Limb (tissue), 2 donors: ENCODE measurements around the gene PNCK.

ENCODE experiments used
- DNase-seq, 2 donors: peaks; one replicate each; pipeline ENCODE4 v3.0.0-alpha.2; 2016; ENCODE audit errors: extremely low spot score in 2 of 2

Gene PNCK

DNA sequence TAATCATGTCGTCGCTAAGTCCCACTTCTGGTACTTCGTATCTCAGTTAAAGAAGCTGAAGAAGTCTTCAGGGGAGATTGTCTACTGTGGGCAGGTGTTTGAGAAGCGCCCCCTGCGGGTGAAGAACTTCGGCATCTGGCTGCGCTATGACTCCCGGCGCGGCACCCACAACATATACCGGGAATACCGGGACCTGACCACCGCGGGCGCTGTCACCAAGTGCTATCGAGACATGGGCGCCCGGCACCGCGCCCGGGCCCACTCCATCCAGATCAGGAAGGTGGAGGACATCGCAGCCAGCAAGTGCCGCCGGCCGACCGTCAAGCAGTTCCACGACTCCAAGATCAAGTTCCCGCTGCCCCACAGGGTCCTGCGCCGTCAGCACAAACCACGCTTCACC lies 11.3 kb downstream of the PNCK start:
- peak in 1 of 2 donors; percentile 44 for DNase-seq

DNA sequence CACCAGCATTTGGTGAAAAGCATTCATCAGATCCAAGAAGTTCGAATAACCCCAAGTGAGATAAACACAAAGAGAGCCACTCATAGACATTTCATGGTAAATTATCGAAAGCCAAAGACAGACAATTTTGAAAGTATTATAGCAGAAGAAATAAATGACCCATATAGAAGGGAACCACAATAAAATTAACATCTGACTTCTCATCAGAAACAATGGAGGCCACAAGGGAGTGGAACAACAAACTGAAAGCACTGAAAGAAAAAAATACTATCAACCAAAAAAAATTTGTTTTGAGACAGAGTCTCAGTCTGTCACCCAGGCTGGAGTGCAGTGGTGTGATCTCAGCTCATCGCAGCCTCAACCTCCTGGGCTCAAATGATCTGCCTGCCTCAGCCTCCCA lies 14.3 kb downstream of the PNCK start:
- DNase-seq, result no peak

DNA sequence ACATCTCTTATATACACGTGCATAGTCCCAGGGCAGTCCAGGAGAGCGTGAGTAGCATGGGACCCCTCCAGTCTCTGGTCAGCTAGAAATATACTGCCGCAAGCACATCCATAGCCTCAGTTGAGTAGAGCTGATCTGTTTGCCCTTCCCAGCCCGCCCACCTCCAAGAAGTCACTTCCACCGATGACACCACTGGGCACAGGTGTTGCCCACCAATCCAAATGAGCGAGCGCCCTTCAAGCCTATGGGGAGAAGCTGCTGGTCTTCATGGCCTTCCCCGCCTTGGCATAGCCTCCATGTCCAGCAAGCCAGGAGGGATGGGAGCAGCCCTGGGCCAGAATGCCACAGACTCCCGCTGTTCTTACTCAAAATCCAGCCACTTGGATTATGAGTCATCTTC lies 16.5 kb downstream of the PNCK start:
- no peak for DNase-seq

DNA sequence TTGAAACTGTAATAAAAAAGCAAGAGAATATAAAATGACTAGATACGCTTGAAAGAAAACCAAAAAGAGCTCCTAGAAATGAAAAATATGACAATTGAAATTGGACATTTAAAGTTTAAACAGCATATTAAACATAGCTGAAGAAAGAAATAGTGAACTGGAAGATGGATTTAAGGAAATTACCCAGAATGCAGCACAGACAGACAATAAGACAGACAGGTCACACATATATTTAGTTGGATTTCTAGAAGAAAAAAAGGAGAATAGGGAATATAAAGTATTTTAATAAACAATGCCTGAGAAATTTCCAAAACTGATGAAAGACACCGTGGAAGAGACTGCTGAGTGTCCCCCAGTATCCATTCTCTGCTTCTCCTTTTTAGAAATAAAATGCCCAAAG lies 20.1 kb downstream of the PNCK start:
- DNase-seq, result no peak

DNA sequence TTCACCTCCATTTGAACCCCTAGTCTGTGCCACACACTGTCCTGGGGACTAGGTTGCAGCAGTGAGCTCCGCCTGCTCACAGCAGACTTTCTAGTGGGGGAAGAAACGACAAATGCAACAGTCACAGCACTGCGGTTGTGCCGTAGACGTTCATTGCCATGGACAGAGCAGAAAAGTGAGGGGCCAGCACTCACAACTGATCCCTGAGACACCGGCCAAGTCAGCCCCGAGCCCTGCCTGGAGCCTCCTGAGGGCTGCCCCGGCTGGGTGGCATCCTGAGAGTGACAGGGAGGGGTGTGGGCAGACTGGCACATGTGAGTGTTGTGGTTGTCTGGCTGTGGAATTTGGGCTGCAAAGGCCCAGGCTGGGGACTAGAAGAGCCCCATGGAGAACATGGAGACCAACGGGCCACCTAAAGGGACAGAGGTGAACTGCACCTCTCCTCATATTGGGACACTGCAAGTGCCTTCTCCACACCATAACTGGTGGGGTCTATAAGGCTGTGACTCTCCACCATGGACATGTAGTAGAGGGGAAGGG lies 22.0 kb downstream of the PNCK start:
- DNase-seq, result no peak

DNA sequence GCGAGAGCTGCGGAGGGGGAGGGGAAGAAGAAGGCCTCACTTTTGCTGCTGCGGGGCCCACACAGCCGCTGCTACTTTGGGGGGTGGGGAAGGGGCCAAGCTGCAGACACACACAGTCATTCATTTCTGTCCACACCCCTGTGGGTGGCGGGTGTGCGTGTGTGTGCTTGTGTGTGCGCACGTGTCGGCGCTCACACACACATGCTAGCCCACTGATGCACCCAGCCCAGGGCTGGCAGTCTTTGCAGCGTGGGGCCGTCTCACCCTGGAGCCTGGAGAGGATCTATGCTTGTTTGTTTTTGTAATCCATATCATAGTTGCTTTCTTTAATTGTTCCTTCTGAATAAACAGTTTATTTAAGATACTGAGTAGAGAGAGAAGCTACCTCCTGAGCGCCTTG lies 22.7 kb downstream of the PNCK start:
- peak in 1 of 2 donors; percentile 23 for DNase-seq

DNA sequence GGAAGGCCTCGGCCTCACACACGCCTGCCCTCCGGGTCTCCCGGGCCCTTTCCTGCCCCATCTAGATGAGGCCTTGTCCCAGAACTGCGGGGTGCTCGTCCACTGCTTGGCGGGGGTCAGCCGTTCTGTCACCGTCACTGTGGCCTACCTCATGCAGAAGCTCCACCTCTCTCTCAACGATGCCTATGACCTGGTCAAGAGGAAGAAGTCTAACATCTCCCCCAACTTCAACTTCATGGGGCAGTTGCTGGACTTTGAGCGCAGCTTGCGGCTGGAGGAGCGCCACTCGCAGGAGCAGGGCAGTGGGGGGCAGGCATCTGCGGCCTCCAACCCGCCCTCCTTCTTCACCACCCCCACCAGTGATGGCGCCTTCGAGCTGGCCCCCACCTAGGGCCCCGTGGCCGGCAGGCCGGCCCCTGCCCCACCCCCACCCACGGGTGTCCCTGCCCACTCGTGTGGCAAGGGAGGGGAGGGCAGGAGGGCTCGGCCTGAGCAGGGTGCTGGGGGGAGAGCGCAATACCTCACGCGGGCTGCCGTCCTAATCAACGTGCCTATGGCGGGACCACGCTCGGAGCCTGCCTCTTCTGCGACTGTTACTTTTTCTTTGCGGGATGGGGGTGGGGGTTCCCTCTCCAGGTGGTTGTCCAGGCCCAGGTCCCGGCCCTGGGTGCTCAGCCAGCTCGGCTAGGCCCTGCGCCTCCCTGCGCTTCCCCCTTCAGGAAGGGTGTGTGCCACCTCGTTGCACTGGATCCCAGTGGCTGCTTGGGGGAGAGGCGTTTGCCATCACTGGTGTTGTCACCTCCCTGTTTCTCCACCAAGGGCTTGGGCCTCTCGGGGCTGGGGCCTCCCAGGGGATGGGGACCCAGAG lies 23.5 kb downstream of the PNCK start:
- DNase-seq, result peak in 1 of 2 donors; percentile 17

DNA sequence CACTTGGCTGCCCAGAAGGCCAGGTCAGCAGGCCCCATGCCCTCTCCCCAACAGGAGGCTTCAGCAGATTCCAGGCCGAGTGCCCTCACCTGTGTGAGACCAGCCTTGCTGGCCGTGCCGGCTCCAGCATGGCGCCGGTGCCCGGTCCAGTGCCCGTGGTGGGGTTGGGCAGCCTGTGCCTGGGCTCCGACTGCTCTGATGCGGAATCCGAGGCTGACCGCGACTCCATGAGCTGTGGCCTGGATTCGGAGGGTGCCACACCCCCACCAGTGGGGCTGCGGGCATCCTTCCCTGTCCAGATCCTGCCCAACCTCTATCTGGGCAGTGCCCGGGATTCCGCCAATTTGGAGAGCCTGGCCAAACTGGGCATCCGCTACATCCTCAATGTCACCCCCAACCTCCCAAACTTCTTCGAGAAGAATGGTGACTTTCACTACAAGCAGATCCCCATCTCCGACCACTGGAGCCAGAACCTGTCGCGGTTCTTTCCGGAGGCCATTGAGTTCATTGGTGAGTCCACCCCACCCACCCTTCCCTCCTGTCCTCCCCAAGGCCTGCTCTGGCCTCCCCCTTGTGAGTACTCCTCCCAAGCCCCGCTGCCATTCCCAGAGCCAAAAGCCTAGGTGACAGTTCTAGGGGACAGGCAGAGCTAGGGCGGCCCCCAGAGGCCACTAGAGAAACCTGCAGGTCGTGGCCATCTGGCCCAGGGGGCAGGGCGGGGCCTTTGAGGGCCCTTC lies 24.3 kb downstream of the PNCK start:
- DNase-seq, result no peak

DNA sequence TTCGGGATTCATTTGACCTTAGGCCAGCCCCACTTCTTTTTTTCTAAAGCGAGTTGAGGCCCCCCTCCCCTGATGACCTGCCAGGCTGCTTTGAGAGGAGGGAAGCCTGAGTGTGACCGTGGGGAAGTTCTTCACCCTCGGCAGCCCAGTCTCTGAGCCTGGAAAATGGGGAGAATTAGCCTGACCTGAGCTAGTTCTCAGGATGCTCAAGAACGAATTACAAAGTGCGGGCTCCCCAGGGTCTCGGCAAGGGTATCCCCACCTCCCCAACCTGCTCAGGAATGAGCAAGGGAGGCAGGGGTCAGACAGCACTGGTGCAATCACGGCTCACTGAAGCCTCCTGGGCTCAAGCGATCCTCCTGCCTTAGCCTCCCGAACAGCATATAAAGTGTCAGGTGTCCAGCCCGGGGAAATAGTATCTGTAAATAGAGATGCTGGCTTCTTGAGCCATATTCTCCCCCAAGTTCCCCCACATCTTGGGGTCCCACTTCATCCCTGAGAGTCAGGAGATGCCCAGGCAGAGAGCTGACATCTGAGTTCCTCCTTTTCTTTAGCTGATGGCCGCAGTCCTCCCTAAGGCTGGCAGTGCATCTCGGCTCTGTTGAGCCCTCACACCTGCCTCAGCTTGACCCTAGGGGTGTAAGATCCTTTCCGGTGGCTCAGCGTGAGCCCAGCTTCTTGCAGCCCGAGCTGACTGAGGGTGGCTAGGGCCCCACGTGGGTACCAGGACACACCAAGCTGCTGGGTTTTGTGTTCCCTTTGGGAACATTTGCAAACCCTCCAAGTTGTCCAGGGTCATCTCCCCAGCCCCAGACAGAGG lies 25.0 kb downstream of the PNCK start:
- DNase-seq, result no peak

DNA sequence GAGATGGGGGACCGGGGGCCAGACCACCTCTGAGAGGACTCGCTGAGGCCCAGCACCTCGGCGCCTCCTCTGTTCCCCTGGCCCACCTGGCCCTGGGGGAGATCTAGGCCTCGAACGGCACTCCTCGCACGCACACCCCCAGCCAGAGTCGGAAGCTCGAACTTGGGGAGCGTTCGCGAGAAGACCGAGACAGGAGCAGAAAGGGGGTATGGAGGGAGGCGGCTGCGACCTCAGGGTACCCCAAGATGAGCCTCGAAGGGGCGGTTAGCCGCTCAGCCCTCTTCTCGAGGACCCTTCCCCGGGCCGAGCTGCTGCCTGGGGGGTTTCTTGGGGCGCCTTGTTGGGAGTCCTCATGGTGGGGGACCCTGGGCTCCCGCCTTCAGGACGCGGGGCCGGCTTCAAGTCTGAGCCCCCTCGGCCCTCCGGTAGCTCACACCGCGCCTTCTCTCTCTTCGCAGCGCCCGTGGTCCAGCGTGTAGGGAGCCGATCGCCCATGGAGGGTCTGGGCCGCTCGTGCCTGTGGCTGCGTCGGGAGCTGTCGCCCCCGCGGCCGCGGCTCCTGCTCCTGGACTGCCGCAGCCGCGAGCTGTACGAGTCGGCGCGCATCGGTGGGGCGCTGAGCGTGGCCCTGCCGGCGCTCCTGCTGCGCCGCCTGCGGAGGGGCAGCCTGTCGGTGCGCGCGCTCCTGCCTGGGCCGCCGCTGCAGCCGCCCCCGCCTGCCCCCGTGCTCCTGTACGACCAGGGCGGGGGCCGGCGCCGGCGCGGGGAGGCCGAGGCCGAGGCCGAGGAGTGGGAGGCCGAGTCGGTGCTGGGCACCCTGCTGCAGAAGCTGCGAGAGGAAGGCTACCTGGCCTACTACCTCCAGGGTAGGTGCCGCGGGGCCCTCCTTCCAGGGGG lies 25.9 kb downstream of the PNCK start:
- DNase-seq, result no peak

DNA sequence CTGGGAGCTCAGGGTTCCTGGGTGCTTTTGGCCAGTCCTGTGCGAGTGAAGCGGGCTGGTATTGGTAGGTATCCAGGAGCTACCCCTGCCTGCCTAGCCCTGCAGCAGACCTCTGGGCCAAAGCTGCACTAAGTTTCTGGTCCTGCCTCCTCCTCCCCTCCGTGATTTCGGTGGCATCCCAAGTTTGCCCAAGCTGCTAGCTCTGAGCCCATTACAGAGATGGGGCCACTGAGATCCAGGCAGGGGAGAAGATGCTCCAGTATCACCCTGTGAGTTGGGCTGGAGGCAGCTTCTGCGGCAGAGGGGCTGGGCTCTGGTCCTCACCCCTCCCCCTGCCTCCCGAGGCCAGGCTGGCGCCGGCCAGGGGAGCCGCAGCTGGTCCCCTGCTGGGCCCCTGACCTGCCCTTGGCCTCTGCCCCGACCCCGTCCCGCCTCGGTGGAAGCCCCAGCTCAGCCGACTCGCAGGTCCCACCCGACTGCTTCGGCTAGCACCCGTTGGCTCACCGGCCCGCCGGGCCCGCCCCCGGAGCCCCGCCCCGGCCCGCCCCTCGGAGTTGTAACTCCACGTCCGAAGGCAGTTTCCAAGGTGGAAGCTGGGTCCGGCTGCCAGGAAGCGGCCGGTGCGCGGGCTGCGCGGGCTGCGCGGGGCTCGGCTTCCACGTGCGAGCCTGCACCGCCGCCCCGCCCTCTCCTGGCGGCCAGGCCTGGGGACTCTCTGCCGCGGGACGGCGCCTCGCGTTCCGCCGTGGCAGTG lies 26.8 kb downstream of the PNCK start, which contains the start of gene DUSP9:
DUSP9 (plus strand) TSS at position 584 of the 754 bp plus-strand sequence. CDS start 751 bp downstream, outside the sequence.
- DNase-seq, result peak in 1 of 2 donors; percentile 59

DNA sequence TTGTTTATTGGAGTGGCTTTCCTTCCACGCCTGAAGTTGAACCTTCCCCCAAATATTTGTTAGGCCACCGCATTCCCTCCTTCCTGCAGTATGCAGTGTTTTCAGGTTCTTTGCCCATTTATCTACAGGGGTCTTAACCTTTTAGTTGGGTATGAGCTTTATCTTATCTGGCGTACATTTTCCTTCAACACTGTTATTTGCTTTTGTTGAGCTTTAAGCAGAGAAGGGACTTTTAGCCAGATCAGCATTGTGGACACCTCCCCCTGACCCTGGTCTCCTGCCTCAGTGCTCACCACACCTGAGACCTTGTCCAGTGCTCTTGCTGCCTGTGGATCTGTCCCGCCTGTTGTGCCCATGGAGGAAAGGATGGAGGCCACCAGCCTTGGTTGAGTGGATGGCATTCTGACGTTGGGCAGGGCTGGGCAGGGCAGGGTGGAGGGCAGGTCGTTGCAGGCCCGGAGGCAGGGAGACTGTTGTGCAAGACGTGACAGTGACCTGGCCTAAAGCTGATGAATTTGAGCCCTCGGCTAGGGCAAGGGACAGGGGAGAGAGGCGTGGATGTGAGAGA lies 27.6 kb downstream of the PNCK start:
- DNase-seq, result no peak

DNA sequence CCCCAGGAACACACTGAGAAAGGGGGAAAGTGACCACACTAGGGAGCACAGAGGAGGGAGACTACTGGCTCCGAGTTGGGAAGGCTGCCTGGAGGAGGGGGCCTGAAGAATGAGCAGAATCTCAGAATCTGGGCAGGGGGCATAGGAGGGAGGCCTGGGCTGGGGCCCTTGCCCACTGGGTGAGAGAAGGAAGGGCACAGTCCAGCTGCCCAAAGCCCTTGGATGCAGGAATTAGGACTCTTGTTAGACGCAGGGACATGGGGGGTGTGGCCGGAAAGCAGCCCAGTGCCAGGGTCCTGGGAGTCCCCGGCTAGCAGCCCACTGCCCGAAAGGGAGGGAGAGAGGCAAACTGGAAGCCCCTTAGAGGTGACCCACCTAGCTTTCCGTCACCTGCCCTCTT lies 28.5 kb downstream of the PNCK start:
- no peak for DNase-seq

DNA sequence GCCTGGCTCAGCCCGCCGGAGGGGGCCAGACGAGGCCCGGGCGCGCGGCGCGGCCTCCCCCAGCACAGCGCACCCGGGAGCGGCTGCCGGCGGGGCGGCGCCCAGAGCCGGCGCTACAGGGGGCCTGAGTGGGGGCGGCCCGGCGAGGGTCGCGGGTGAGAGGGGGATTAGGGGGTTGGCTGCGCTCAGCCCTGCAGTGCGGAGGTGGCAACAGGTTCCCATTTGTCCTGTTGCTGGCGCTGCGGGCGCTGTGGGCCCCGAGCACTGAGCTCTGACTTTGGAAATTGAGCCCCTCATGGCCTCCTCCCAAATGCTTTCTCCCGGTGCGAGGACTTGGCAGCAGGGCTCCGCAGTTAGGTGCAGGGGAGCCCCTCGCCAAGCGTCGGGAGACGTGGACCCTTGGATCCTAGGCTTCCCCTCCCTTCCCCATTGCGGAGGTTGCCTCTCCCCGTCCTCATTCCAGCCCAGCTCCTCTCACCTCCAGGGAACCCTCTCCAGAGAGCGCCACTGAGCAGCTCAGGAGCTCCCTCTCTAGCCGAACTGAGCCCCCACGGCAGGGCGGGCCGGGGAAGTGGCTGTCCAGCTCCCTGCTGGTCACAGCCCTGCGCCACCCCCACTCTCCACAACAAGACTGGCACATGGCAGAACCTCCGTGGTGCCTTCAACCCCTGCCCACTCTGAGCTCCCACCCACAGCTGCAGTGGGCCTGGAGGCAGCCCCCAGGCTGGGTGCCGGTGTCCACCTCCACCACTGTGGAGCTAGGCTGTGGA lies 29.1 kb downstream of the PNCK start:
- DNase-seq, result no peak

DNA sequence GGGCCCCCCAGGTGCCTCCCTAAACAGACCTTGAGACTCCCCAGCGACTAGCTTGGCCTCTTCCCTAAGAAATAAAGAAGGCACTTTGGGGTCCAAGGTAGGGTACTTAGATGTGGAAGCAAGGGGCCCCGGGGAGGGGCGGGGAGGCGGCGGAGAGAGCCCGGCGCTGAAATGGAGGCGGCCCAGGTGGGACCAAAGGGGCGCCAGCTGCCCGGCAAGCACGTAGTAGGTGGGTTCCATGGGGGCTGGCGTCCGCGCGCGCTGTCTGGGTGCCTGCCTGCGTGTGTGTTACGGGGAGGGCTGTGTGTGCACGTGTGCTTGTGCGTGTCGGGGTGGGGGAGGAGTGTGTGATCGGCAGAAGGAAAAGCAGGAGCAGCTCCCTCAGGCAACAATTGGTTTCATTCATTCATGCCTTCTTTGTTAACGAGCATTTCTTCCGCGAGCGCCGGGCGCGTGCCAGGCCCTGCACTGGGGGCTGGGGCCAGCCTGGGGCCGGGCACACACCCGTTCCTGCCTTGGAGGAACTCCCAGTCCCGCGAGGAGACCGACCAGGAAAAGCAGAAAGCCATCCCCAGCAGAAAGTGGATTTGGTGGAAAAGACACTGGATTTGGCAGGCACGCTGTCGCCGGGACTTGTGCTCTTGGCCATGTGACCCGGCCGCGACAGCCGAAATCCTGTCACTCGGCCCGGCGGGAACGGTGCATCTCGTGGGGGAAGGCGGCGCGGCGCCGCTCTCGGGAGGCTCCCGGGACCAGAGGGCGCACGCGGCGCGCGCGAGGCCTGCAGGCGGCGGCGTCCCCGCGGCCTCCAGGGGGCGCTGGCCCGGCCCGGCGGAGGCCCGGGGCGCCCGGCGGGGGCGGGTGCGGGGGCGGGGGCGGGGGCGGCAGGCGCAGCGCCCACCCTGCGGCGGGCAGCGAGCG lies 29.9 kb downstream of the PNCK start:
- DNase-seq, result peak in 1 of 2 donors; percentile 44

DNA sequence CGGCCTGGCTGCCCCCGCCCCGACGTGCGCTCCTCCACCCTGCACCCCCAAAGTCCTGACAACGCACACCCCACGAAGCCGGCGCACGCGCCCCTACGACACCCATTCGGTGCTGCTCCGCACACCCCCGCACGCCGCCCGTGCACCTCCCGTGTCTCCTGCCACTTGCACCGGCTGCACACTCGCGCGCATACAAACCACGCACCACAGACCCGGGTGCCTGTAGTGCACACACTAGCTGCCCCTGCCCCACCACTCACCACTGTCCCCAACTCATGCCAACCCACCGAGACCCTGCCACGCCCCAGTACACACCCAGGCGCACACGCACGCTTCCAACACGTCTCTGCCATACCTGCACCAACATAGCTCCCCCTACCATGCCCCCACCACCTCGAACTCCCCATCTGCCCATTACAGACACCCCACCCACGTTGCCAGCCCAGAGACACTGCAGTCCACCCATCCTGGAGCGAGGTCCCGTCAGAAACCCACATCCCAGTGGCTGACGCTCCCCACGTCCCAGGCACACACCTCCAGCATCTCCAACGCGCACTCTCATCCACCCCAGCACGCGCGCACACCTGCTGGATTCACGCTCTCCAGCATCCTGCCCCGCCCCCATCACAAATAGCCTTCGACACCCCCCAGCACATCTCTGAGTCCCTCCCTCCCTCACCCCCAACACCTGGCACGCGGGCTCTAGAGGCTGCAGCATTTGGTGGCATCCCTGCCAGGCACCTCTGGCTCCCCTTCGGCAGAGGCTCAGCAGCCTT lies 30.8 kb downstream of the PNCK start:
- no peak for DNase-seq
